Measurements from ENCODE around the gene PLXND1. TPM values are rescaled to one million over a fixed set of nuclear protein-coding genes. Genes with fewer than 3 reads are reported as not detected.
A peak's percentile ranks its signal among the peaks of the same experiment; 100 is the strongest.

PLXND1 gene
- total RNA-seq, 1 donor from 2014 or later, result 9.0 TPM

GRCh38 chr3:129563332-129563731 is 43.1 kb downstream of the PLXND1 start:
- Mint-ChIP-seq H3K4me3 (peak overlapping the region; percentile 13), H3K4me1 (peaks cover 6% of the 10 kb centered on the region), H3K27me3 (ENCODE audit: insufficient read depth, low read depth) (peaks cover 2% of the 10 kb centered on the region), H3K36me3 (no peaks in the 10 kb centered on the region), H3K27ac (no peak overlapping the region), H3K9me3 (no peaks in the 10 kb centered on the region)
- Histone ChIP-seq H3K27me3 (no peaks in the 10 kb centered on the region), H2AFZ (replicated peaks) (no peak overlapping the region), H3K4me2 (no peak overlapping the region), H3K9me3 (ENCODE audit: low read depth) (no peaks in the 10 kb centered on the region), H3K27ac (no peak overlapping the region), H3F3A (ENCODE audit: low read depth) (no peaks in the 10 kb centered on the region), H3K4me3 (no peak overlapping the region), H4K20me1 (ENCODE audit: low read depth) (no peaks in the 10 kb centered on the region), H3K79me2 (ENCODE audit: low read depth) (no peaks in the 10 kb centered on the region), H3K9ac (no peak overlapping the region), H3K4me1 (peaks cover 11% of the 10 kb centered on the region), H3K36me3 (no peaks in the 10 kb centered on the region)
- TF ChIP-seq CTCF (IDR thresholded peaks at IDR 0.05), result no peak
- TF ChIP-seq EZH2 (IDR thresholded peaks at IDR 0.05), result no peak
- no peak for DNase-seq (ENCODE audit: low spot score)

GRCh38 chr3:129562803-129563202 is 43.7 kb downstream of the PLXND1 start:
- no peak overlapping the region for H3K9ac ChIP-seq
- H3K4me3 ChIP-seq, result no peak overlapping the region
- H3K27me3 ChIP-seq, result no peaks in the 10 kb centered on the region
- Mint-ChIP-seq H3K27me3 (ENCODE audit: insufficient read depth, low read depth) (peaks cover 2% of the 10 kb centered on the region), H3K27ac (no peak overlapping the region), H3K9me3 (no peaks in the 10 kb centered on the region), H3K4me3 (no peak overlapping the region), H3K36me3 (no peaks in the 10 kb centered on the region), H3K4me1 (peaks cover 12% of the 10 kb centered on the region)
- H2AFZ ChIP-seq (replicated peaks), result no peak overlapping the region
- H3F3A ChIP-seq (ENCODE audit: low read depth), result no peaks in the 10 kb centered on the region
- no peaks in the 10 kb centered on the region for H4K20me1 ChIP-seq (ENCODE audit: low read depth)
- H3K36me3 ChIP-seq, result no peaks in the 10 kb centered on the region
- no peak overlapping the region for H3K4me2 ChIP-seq
- H3K4me1 ChIP-seq, result peaks cover 14% of the 10 kb centered on the region
- H3K79me2 ChIP-seq (ENCODE audit: low read depth), result no peaks in the 10 kb centered on the region
- TF ChIP-seq EZH2 (IDR thresholded peaks at IDR 0.05), result no peak
- no peak for TF ChIP-seq CTCF (IDR thresholded peaks at IDR 0.05)
- TF ChIP-seq EZH2phosphoT487 (IDR thresholded peaks at IDR 0.05), result no peak
- no peaks in the 10 kb centered on the region for H3K9me3 ChIP-seq (ENCODE audit: low read depth)
- no peak overlapping the region for H3K27ac ChIP-seq
- DNase-seq (ENCODE audit: low spot score), result no peak

GRCh38 chr3:129561619-129562248 is 44.7 kb downstream of the PLXND1 start:
- Histone ChIP-seq H3K79me2 (ENCODE audit: low read depth) (no peaks in the 10 kb centered on the region), H3K36me3 (no peaks in the 10 kb centered on the region), H3K9ac (no peak overlapping the region), H3K4me1 (peaks cover 24% of the 10 kb centered on the region), H3K4me3 (no peak overlapping the region), H3K27ac (no peak overlapping the region), H3K27me3 (no peaks in the 10 kb centered on the region), H3K4me2 (no peak overlapping the region), H4K20me1 (ENCODE audit: low read depth) (no peaks in the 10 kb centered on the region), H3K9me3 (ENCODE audit: low read depth) (no peaks in the 10 kb centered on the region), H3F3A (ENCODE audit: low read depth) (no peaks in the 10 kb centered on the region), H2AFZ (replicated peaks) (no peak overlapping the region)
- Mint-ChIP-seq H3K4me1 (peaks cover 22% of the 10 kb centered on the region), H3K27me3 (ENCODE audit: insufficient read depth, low read depth) (peaks cover 2% of the 10 kb centered on the region), H3K27ac (peak overlapping the region; percentile 46), H3K36me3 (no peaks in the 10 kb centered on the region), H3K4me3 (no peak overlapping the region), H3K9me3 (no peaks in the 10 kb centered on the region)
- TF ChIP-seq CTCF (IDR thresholded peaks at IDR 0.05), result no peak
- no peak for TF ChIP-seq EZH2phosphoT487 (IDR thresholded peaks at IDR 0.05)
- no peak for TF ChIP-seq EZH2 (IDR thresholded peaks at IDR 0.05)
- DNase-seq (ENCODE audit: low spot score), result no peak

Data from neural progenitor cell (in vitro differentiated cells).